Measurements from ENCODE around the gene GLB1L2.

The GLB1L2 gene

GRCh38 chr11:134363161-134363560 lies 31.4 kb downstream of the GLB1L2 start:
- POLR2A ChIA-PET, result no interaction called here
- no peak for TF ChIP-seq CTCF (IDR thresholded peaks at IDR 0.05; ENCODE audit: control extremely low read depth, extremely low read depth, low read depth, missing control alignments)
- DNase-seq (ENCODE audit: extremely low spot score), result no peak
- CTCF ChIA-PET, result no interaction called here

- no peak for DNase-seq (ENCODE audit: extremely low spot score)
- TF ChIP-seq CTCF (IDR thresholded peaks at IDR 0.05; ENCODE audit: control extremely low read depth, extremely low read depth, low read depth, missing control alignments), result no peak
- POLR2A ChIA-PET, result no interaction called here
- CTCF ChIA-PET, result no interaction called here
Measured at GRCh38 chr11:134363592-134363991, 31.8 kb downstream of the GLB1L2 start.

- no peak for TF ChIP-seq CTCF (IDR thresholded peaks at IDR 0.05; ENCODE audit: control extremely low read depth, extremely low read depth, low read depth, missing control alignments)
Measured at GRCh38 chr11:134364261-134364660, 32.5 kb downstream of the GLB1L2 start.

GRCh38 chr11:134365011-134365925 lies 33.5 kb downstream of the GLB1L2 start:
- ChIA-PET CTCF (interaction anchor here (1.1 kb wide), 1 partner anchor 10 kb away, joined by 3 read pairs; no protein-coding TSS in a partner anchor), POLR2A (no interaction called here)

More at GRCh38 chr11:134364261-134364660, 32.5 kb downstream of the GLB1L2 start:
- ChIA-PET CTCF (no interaction called here), POLR2A (no interaction called here)
- DNase-seq (ENCODE audit: extremely low spot score), result no peak

GRCh38 chr11:134366254-134366653 lies 34.5 kb downstream of the GLB1L2 start:
- POLR2A ChIA-PET, result no interaction called here
- DNase-seq (ENCODE audit: extremely low spot score), result no peak
- CTCF ChIA-PET, result interaction anchor here (1.1 kb wide), 1 partner anchor 11 kb away, joined by 3 read pairs; no protein-coding TSS in a partner anchor
- no peak for TF ChIP-seq CTCF (IDR thresholded peaks at IDR 0.05; ENCODE audit: control extremely low read depth, extremely low read depth, low read depth, missing control alignments)

More at GRCh38 chr11:134365011-134365925, 33.5 kb downstream of the GLB1L2 start:
- no peak for TF ChIP-seq CTCF (IDR thresholded peaks at IDR 0.05; ENCODE audit: control extremely low read depth, extremely low read depth, low read depth, missing control alignments)
- no peak for DNase-seq (ENCODE audit: extremely low spot score)

GRCh38 chr11:134367781-134368180 lies 36.0 kb downstream of the GLB1L2 start:
- ChIA-PET CTCF (interaction anchor here (1.1 kb wide), 1 partner anchor 9 kb away, joined by 4 read pairs; no protein-coding TSS in a partner anchor), POLR2A (no interaction called here)
- no peak for DNase-seq (ENCODE audit: extremely low spot score)
- no peak for TF ChIP-seq CTCF (IDR thresholded peaks at IDR 0.05; ENCODE audit: control extremely low read depth, extremely low read depth, low read depth, missing control alignments)
